GM12878 (cell line): ENCODE results near the gene PDCD6IP. TPM values are rescaled to one million over a fixed set of nuclear protein-coding genes. Genes with fewer than 3 reads are reported as not detected.

Experiments
- ATAC-seq: fragments of 200-7000 bp; cut with Tn5 transposase; 3 replicates; pipeline ENCODE4 v1.9.1; 2020; ENCODE audit warnings: mild to moderate bottlenecking, moderate library complexity
- BruUV-seq: library from RNA; stranded (reverse); fragments of 400-500 nt; replicated peaks from 2 replicates; lab custom pipeline; 2021; lab: Mats Ljungman, UMichigan
- CTCF ChIA-PET: fragments of 300-600 bp; sonication (Branson Sonifier 250); formaldehyde crosslinking; extraction: SDS; loops from one replicate; lab custom pipeline; 2021; ENCODE audit warnings: inconsistent platforms; lab: Yijun Ruan, JAX
- POLR2A ChIA-PET: fragments of 350-600 bp; formaldehyde crosslinking; extraction: SDS; loops from one replicate; lab custom pipeline; 2021; ENCODE audit warnings: inconsistent platforms; lab: Charles Lee
- RAD21 ChIA-PET: fragments of 300-600 bp; sonication (Branson Sonifier 250); formaldehyde crosslinking; loops from one replicate; lab custom pipeline; 2023; ENCODE audit warnings: antibody characterized with exemption; ENCODE audit not compliant: unreplicated experiment; lab: Charles Lee
- SMC1A ChIA-PET: fragments of 300-600 bp; sonication (Branson Sonifier 250); formaldehyde crosslinking; loops from one replicate; lab custom pipeline; 2023; ENCODE audit not compliant: unreplicated experiment, uncharacterized antibody; lab: Charles Lee
- DNase-seq: peaks from one replicate; pipeline ENCODE4 v3.0.0-alpha.2; 2011; ENCODE audit warnings: low read depth, low spot score
- FAIRE-seq: peaks from 3 replicates; lab custom pipeline; 2011; peaks lifted over from hg19 to GRCh38; lab: Jason Lieb, UNC
- H2AFZ ChIP-seq: 2 replicates; pipeline ENCODE4 v1.6.0; 2011; ENCODE audit warnings: low read depth, low read length, control low read depth; ENCODE audit not compliant: control insufficient read depth
- H3K27ac ChIP-seq: 2 replicates; pipeline ENCODE4 v1.5.1; 2011; ENCODE audit warnings: control low read depth; ENCODE audit not compliant: control insufficient read depth, insufficient read depth
- H3K27me3 ChIP-seq, 2 experiments: replicated peaks in 1 of 2; 2 replicates each; pipeline versions ENCODE4 v1.6.0 to v1.6.1; 2011; ENCODE audit warnings: low read length in 1 of 2; ENCODE audit not compliant: control insufficient read depth in 2 of 2, insufficient read depth in 2 of 2
- H3K36me3 ChIP-seq, 2 experiments: 2 replicates each; pipeline ENCODE4 v1.5.1; 2011; ENCODE audit warnings: low read length in 1 of 2; ENCODE audit not compliant: control insufficient read depth in 2 of 2, insufficient read depth in 2 of 2
- H3K4me1 ChIP-seq: 2 replicates; pipeline ENCODE4 v1.6.1; 2011; ENCODE audit warnings: mild to moderate bottlenecking, low read length, moderate library complexity, mixed read lengths; ENCODE audit not compliant: control insufficient read depth, insufficient read depth
- H3K4me2 ChIP-seq: 2 replicates; pipeline ENCODE4 v1.6.0; 2011; ENCODE audit warnings: control low read depth; ENCODE audit not compliant: control insufficient read depth, insufficient read depth
- H3K4me3 ChIP-seq: fragments of 200-600 bp; sonication (generic); 2 replicates; pipeline ENCODE4 v1.5.1; 2016
- H3K79me2 ChIP-seq: 2 replicates; pipeline ENCODE4 v1.6.0; 2011; ENCODE audit warnings: low read length; ENCODE audit not compliant: control insufficient read depth, insufficient read depth
- H3K9ac ChIP-seq: 2 replicates; pipeline ENCODE4 v1.8.0; 2011; ENCODE audit warnings: low read length, control low read depth, mixed read lengths; ENCODE audit not compliant: control insufficient read depth, insufficient read depth
- H3K9me3 ChIP-seq: replicated peaks from 3 replicates; pipeline ENCODE4 v1.5.1; 2011; ENCODE audit warnings: mild to moderate bottlenecking, low read length; ENCODE audit not compliant: control insufficient read depth, insufficient read depth
- H4K20me1 ChIP-seq: 2 replicates; pipeline ENCODE4 v1.6.0; 2011; ENCODE audit not compliant: control insufficient read depth, insufficient read depth
- BCL11A ChIP-seq: IDR thresholded peaks from 2 replicates; pipeline ENCODE4 v1.6.1; 2011; ENCODE audit warnings: low read depth, low read length
- CBX5 ChIP-seq: sonication (generic); IDR thresholded peaks from 2 replicates; pipeline ENCODE4 v1.6.1; 2016; ENCODE audit warnings: low read depth, moderate library complexity, mild to moderate bottlenecking, inconsistent platforms
- CREB1 ChIP-seq: IDR thresholded peaks from 2 replicates; pipeline ENCODE4 v1.6.1; 2012; ENCODE audit warnings: low read depth, mild to moderate bottlenecking, inconsistent platforms
- CREM ChIP-seq: IDR thresholded peaks from 2 replicates; pipeline ENCODE4 v1.6.1; 2014; ENCODE audit warnings: antibody characterized with exemption, low read depth
- IKZF2 ChIP-seq, 2 experiments: fragments of 450-650 bp; IDR thresholded peaks; 2 replicates each; pipeline ENCODE4 v1.6.1; 2017; ENCODE audit warnings: mild to moderate bottlenecking in 2 of 2, moderate library complexity in 2 of 2
- NFIC ChIP-seq: IDR thresholded peaks from 2 replicates; pipeline ENCODE4 v1.6.1; 2012; ENCODE audit warnings: low read depth, mild to moderate bottlenecking, inconsistent platforms, low read length, moderate library complexity
- NR2F1 ChIP-seq: fragments of 450-650 bp; conservative IDR thresholded peaks from 2 replicates; pipeline ENCODE4 v1.6.1; 2017; ENCODE audit warnings: mild to moderate bottlenecking
- PAX5 ChIP-seq: IDR thresholded peaks from 2 replicates; pipeline ENCODE4 v1.6.1; 2011; ENCODE audit warnings: low read depth, low read length, borderline replicate concordance
- RFX5 ChIP-seq: IDR thresholded peaks from 2 replicates; pipeline ENCODE4 v1.6.1; 2011; ENCODE audit warnings: low read depth, low read length, improper control_type of control experiment
- ZBED1 ChIP-seq: IDR thresholded peaks from 2 replicates; pipeline ENCODE4 v1.6.1; 2016; ENCODE audit warnings: borderline replicate concordance
- WGBS: methylation state at CpG from one replicate; pipeline ENCODE4 v1.1.6; 2016; ENCODE audit warnings: low lambda C conversion rate; ENCODE audit not compliant: insufficient replicate concordance, insufficient coverage; ENCODE audit errors: missing lambda C conversion rate; 5-methylcytosine and 5-hydroxymethylcytosine counted together
- in situ Hi-C: fragments of 300-500 bp; cut with MboI; formaldehyde crosslinking; loops from 9 replicates; pipeline ENCODE4 v1.14.3; 2018; ENCODE audit warnings: mixed read lengths
- intact Hi-C: fragments of 100-400 bp; cut with micrococcal nuclease; formaldehyde crosslinking; loops from one replicate; pipeline ENCODE4 v1.14.2; 2022; ENCODE audit not compliant: unreplicated experiment
- polyA plus RNA-seq, 11 experiments: library from polyadenylated mRNA; depleted of rRNA in 4 of 11; unstranded in 6 of 11; stranded (reverse) in 5 of 11; fragments of >200 nt; fragmentation: Nextera tagmentation in 4 of 11; fragmentation: Illumina TruSeq in 1 of 11; extraction: Ambion mirVana in 4 of 11; extraction: Trizol in 1 of 11; gene quantifications; 1 replicate in 1 of 11; 2 replicates in 10 of 11; pipeline versions ENCODE4 v1.2.1 to v1.2.3, GENCODE V29; 2011 to 2016; ENCODE audit warnings: inconsistent platforms in 2 of 11, missing spikeins in 2 of 11, low read depth in 1 of 11
- total RNA-seq, 4 experiments: library from RNA; depleted of rRNA in 3 of 4; stranded (reverse); fragments of >200 nt in 3 of 4; fragmentation: Illumina TruSeq in 1 of 4; extraction: Trizol in 1 of 4; gene quantifications; 2 replicates each; pipeline versions ENCODE4 v1.2.1 to v1.2.3, GENCODE V29; 2013 to 2021
- TF ChIP-seq, protein P1 (sequence below): IDR thresholded peaks from 2 replicates; pipeline ENCODE4 v1.6.1; 2011; ENCODE audit warnings: mild to moderate bottlenecking, low read depth, low read length, moderate library complexity; ENCODE audit not compliant: insufficient replicate concordance
- TF ChIP-seq, protein P2 (sequence below): fragments of 150-350 bp; IDR thresholded peaks from 2 replicates; pipeline ENCODE4 v1.6.1; 2016; ENCODE audit warnings: low read depth, low read length

Gene PDCD6IP
- total and polyA plus RNA-seq, 10 of the 15 experiments (the other 5 are each of a cell fraction or from before 2014, with no cell fraction given): 16.0 to 169 (median 81.2) TPM

DNA sequence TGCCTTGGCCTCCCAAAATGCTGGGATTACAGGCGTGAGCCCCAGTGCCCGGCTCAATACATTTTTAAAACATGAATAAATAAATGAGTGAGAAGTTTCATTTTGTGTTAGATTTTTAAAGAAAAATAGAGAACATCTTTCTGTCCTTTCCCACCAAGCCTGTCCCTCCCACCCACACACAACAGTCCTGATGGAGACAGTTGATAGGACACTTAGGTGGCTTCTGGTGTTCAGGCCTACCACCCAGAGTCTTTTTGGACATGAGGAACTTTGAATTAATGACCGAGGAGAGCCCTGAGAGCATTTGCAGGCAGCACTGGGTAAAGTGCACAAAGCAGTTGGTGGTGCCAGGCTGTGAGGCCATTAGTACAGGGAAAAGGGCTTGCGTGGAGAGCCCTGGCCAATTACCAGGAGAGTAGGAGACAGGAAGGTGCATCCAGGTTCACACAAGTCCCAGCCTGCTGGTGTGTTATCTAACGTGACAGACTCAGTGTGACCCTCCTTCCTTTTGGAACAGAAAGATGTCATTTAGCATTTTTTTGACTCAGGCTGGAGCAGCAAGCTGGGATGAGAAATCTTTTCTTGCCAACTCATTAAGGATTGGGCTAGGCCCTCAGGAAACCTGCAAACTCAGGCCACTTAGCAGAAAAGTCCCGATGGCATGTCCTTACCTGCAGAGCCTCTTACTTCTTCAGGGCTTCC lies 103.6 kb downstream of the PDCD6IP start:
- Histone ChIP-seq H3K4me1 (no peaks in the 10 kb centered on the region), H3K36me3 (no peaks in the 10 kb centered on the region), H2AFZ (no peak overlapping the region), H3K79me2 (no peaks in the 10 kb centered on the region), H3K4me2 (no peak overlapping the region), H3K9ac (no peak overlapping the region), H3K9me3 (no peaks in the 10 kb centered on the region), H3K4me3 (no peak overlapping the region), H3K27me3 (no peaks in the 10 kb centered on the region), H4K20me1 (no peaks in the 10 kb centered on the region), H3K27ac (no peak overlapping the region)
- ChIA-PET POLR2A (no interaction called here), RAD21 (no interaction called here), SMC1A (no interaction called here), CTCF (no interaction called here)
- WGBS: 15% methylated on average over 6 of the region's 6 CpGs
- FAIRE-seq (no peak), DNase-seq (no peak), ATAC-seq (no peak)
- intact Hi-C loops: no loop called here
- in situ Hi-C loops: no loop called here
- TF ChIP-seq CREB1 (no peak), BCL11A (no peak)
- no TSS peak for BruUV-seq

DNA sequence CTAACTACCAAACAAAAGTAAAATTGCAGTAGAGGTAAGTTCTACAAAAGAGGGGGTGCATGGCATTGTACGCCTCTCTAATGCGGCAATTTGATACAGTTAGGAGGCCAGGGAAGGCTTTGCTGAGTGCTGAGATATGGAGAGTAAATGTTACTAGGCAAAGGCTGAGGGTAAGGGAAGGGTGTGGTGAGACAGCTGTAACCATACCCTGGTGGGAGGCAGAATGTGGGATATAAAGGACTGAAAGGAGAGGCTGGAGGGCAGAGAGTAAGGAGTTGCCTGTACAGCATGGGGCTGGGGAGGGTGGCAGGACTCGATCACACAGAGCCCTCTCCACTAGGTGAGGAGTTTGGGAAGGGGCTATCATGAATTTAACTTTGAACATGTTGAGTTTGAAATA lies 106.3 kb downstream of the PDCD6IP start:
- in situ Hi-C loops: no loop called here
- 36% methylated on average over 3 of the region's 3 CpGs for WGBS
- RAD21 ChIA-PET: no interaction called here
- Histone ChIP-seq H3K9ac (no peak overlapping the region), H3K4me3 (no peak overlapping the region), H3K27me3 (no peaks in the 10 kb centered on the region), H3K9me3 (no peaks in the 10 kb centered on the region), H4K20me1 (no peaks in the 10 kb centered on the region), H3K36me3 (no peaks in the 10 kb centered on the region), H3K27ac (no peak overlapping the region), H3K4me2 (no peak overlapping the region), H3K4me1 (no peaks in the 10 kb centered on the region), H2AFZ (no peak overlapping the region), H3K79me2 (no peaks in the 10 kb centered on the region)
- FAIRE-seq: no peak
- CTCF ChIA-PET: no interaction called here
- intact Hi-C loops: no loop called here
- SMC1A ChIA-PET: no interaction called here
- POLR2A ChIA-PET: no interaction called here
- DNase-seq: no peak
- no peak for ATAC-seq
- TF ChIP-seq, protein P1, sequence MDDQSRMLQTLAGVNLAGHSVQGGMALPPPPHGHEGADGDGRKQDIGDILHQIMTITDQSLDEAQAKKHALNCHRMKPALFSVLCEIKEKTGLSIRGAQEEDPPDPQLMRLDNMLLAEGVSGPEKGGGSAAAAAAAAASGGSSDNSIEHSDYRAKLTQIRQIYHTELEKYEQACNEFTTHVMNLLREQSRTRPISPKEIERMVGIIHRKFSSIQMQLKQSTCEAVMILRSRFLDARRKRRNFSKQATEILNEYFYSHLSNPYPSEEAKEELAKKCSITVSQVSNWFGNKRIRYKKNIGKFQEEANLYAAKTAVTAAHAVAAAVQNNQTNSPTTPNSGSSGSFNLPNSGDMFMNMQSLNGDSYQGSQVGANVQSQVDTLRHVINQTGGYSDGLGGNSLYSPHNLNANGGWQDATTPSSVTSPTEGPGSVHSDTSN: no peak
- no peak for TF ChIP-seq RFX5
- no peak for TF ChIP-seq NR2F1
- TF ChIP-seq, protein P2, sequence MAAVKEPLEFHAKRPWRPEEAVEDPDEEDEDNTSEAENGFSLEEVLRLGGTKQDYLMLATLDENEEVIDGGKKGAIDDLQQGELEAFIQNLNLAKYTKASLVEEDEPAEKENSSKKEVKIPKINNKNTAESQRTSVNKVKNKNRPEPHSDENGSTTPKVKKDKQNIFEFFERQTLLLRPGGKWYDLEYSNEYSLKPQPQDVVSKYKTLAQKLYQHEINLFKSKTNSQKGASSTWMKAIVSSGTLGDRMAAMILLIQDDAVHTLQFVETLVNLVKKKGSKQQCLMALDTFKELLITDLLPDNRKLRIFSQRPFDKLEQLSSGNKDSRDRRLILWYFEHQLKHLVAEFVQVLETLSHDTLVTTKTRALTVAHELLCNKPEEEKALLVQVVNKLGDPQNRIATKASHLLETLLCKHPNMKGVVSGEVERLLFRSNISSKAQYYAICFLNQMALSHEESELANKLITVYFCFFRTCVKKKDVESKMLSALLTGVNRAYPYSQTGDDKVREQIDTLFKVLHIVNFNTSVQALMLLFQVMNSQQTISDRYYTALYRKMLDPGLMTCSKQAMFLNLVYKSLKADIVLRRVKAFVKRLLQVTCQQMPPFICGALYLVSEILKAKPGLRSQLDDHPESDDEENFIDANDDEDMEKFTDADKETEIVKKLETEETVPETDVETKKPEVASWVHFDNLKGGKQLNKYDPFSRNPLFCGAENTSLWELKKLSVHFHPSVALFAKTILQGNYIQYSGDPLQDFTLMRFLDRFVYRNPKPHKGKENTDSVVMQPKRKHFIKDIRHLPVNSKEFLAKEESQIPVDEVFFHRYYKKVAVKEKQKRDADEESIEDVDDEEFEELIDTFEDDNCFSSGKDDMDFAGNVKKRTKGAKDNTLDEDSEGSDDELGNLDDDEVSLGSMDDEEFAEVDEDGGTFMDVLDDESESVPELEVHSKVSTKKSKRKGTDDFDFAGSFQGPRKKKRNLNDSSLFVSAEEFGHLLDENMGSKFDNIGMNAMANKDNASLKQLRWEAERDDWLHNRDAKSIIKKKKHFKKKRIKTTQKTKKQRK: no peak
- no peak for TF ChIP-seq CBX5
- no peak for TF ChIP-seq IKZF2 (IDR thresholded peaks at IDR 0.05)
- TF ChIP-seq CREM: no peak
- TF ChIP-seq ZBED1: no peak
- no peak for TF ChIP-seq NFIC
- TF ChIP-seq PAX5: no peak
- BruUV-seq: no TSS peak
